ENCODE results near the gene MTG2. TPM values are rescaled to one million over a fixed set of nuclear protein-coding genes. Genes with fewer than 3 reads are reported as not detected.

The MTG2 gene
- total RNA-seq, 2 donors from 2014 or later: 40.0 to 53.0 TPM

DNA sequence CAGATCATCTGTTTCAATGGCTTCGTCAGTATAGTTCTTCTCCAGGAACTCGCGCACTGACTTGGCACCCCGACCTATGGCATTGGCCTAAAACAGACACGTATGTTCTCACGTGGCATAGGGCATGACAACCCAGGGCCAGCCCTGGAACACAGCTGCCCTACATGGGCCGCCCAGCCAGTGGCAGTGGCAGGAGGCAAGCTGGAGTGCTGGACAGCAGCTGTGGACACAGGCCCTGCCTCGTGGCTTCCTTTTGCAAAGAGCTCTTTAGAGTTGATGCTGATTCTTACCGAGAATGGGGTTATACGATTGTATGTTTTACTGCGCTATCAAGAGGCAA is 44.7 kb upstream of the MTG2 start:
- H3K4me3 ChIP-seq: no peak overlapping the region
- TF ChIP-seq POLR2A (IDR thresholded peaks at IDR 0.05): no peak
- TF ChIP-seq, protein P1, sequence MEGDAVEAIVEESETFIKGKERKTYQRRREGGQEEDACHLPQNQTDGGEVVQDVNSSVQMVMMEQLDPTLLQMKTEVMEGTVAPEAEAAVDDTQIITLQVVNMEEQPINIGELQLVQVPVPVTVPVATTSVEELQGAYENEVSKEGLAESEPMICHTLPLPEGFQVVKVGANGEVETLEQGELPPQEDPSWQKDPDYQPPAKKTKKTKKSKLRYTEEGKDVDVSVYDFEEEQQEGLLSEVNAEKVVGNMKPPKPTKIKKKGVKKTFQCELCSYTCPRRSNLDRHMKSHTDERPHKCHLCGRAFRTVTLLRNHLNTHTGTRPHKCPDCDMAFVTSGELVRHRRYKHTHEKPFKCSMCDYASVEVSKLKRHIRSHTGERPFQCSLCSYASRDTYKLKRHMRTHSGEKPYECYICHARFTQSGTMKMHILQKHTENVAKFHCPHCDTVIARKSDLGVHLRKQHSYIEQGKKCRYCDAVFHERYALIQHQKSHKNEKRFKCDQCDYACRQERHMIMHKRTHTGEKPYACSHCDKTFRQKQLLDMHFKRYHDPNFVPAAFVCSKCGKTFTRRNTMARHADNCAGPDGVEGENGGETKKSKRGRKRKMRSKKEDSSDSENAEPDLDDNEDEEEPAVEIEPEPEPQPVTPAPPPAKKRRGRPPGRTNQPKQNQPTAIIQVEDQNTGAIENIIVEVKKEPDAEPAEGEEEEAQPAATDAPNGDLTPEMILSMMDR (IDR thresholded peaks at IDR 0.05): no peak
- TF ChIP-seq POLR2AphosphoS5 (IDR thresholded peaks at IDR 0.05): no peak
- no peaks in the 10 kb centered on the region for H3K27me3 ChIP-seq (replicated peaks; ENCODE audit: insufficient read depth)
- no peak for DNase-seq (ENCODE audit: low spot score)
- no peaks in the 10 kb centered on the region for H3K9me3 ChIP-seq
- intact Hi-C loops (cut with DNase I): loop anchor here (5.0 kb wide), 1 partner anchor 126 kb away; no protein-coding TSS in a partner anchor
- H3K27ac ChIP-seq: no peak overlapping the region
- peaks cover 19 to 25% of the 10 kb centered on the region in 2 donors for H3K36me3 ChIP-seq
- 75% methylated on average over 11 of the region's 11 CpGs for WGBS
- peaks cover 6% of the 10 kb centered on the region for H3K4me1 ChIP-seq (replicated peaks)

DNA sequence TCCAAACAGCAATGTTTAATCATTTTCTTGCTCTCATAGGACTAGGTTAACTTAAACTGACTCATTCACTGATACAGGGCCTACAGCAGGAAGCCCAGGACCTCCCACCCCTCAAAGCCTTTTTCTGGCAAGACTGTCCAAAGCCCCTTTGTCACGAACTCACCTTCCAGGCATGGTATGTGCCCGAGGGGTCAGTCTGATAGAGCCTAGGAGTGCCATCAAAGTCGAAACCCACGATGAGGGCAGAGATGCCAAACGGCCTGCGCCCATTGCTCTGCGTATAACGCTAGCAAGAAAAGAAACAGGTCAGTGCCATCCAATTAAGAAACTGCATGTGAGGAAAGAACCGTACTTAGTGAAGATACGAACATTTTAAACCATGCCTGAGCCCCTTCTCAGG is 43.9 kb upstream of the MTG2 start:
- H3K4me1 ChIP-seq (replicated peaks): peaks cover 6% of the 10 kb centered on the region

GRCh38 chr20:62139636-62140035 is 43.2 kb upstream of the MTG2 start:
- no peaks in the 10 kb centered on the region for H3K9me3 ChIP-seq
- peaks cover 19 to 23% of the 10 kb centered on the region in 2 donors for H3K36me3 ChIP-seq
- intact Hi-C loops (cut with DNase I): loop anchor here (5.0 to 10.0 kb wide), 3 partner anchors 72 to 245 kb away; partner anchors contain the start of genes RPS21 and TAF4
- H3K27ac ChIP-seq: no peak overlapping the region
- no peak for TF ChIP-seq POLR2AphosphoS5 (IDR thresholded peaks at IDR 0.05)
- TF ChIP-seq, protein P1 (IDR thresholded peaks at IDR 0.05): no peak
- no peak for TF ChIP-seq POLR2A (IDR thresholded peaks at IDR 0.05)
- no peak overlapping the region for H3K4me3 ChIP-seq
- DNase-seq (ENCODE audit: low spot score): no peak
- 82% methylated on average over 13 of the region's 13 CpGs for WGBS
- no peaks in the 10 kb centered on the region for H3K27me3 ChIP-seq (replicated peaks; ENCODE audit: insufficient read depth)
- peaks cover 8% of the 10 kb centered on the region for H3K4me1 ChIP-seq (replicated peaks)

More for the DNA sequence above, 43.9 kb upstream of the MTG2 start:
- H3K36me3 ChIP-seq: peaks cover 19 to 23% of the 10 kb centered on the region in 2 donors
- no peaks in the 10 kb centered on the region for H3K9me3 ChIP-seq
- 91% methylated on average over 10 of the region's 10 CpGs for WGBS
- H3K4me3 ChIP-seq: no peak overlapping the region
- TF ChIP-seq, protein P1 (IDR thresholded peaks at IDR 0.05): no peak
- TF ChIP-seq POLR2A (IDR thresholded peaks at IDR 0.05) (no peak), POLR2AphosphoS5 (IDR thresholded peaks at IDR 0.05) (no peak)
- no peak overlapping the region for H3K27ac ChIP-seq
- H3K27me3 ChIP-seq (replicated peaks; ENCODE audit: insufficient read depth): no peaks in the 10 kb centered on the region
- DNase-seq (ENCODE audit: low spot score): no peak
- intact Hi-C loops (cut with DNase I): loop anchor here (5.0 kb wide), 1 partner anchor 127 kb away; no protein-coding TSS in a partner anchor

DNA sequence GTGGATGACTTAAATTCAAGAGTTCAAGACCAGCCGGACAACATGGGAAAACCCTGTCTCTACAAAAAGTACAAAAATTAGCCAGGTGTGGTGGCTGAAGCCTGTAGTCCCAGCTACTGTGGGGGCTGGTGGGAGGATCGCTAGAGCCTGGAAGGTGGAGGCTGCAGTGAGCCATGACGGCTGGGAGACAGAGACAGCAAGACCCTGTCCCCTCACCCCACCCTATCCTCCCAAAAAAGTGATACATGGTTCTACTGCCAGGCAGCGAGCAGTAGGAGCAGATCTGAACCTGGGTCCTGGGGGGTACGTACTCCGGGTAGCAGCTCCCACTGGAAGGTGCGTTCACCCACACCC is 41.8 kb upstream of the MTG2 start:
- no peaks in the 10 kb centered on the region for H3K9me3 ChIP-seq
- peaks cover 11% of the 10 kb centered on the region for H3K4me1 ChIP-seq (replicated peaks)
- intact Hi-C loops (cut with DNase I): loop anchor here (5.0 to 10.0 kb wide), 2 partner anchors 74 to 244 kb away; partner anchors contain the start of genes RPS21 and TAF4
- H3K36me3 ChIP-seq: peaks cover 19 to 23% of the 10 kb centered on the region in 2 donors
- 81% methylated on average over 7 of the region's 7 CpGs for WGBS
- TF ChIP-seq POLR2A (IDR thresholded peaks at IDR 0.05) (no peak), POLR2AphosphoS5 (IDR thresholded peaks at IDR 0.05) (no peak)
- TF ChIP-seq, protein P1 (IDR thresholded peaks at IDR 0.05): no peak
- no peak overlapping the region for H3K27ac ChIP-seq
- no peaks in the 10 kb centered on the region for H3K27me3 ChIP-seq (replicated peaks; ENCODE audit: insufficient read depth)
- no peak for DNase-seq (ENCODE audit: low spot score)
- no peak overlapping the region for H3K4me3 ChIP-seq
